ENCODE data around the gene SPEF1. TPM values are rescaled to one million over a fixed set of nuclear protein-coding genes. Genes with fewer than 3 reads are reported as not detected.

SPEF1 gene
- total RNA-seq, 1 donor = under 0.01 TPM

DNA sequence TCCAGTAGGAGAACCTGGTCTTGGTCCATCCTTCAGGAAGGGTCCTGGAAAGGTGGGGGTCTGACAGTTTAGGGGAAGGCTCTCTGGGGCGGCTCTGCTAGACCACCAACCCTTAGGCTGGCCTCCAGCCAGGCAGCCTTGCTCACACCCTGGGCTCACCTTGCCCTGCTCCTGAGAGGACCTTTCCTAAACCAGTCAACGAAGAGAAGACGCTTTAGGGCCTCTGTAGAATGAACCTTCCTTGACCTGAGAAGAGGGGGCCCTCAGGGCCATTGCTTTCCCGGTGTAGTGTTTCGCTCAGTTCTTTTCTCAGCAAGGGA, 15.9 kb upstream of the SPEF1 start:
- Histone ChIP-seq H3K27ac (ENCODE audit: low read depth, low read length) (peak overlapping the region; percentile 63), H3K4me1 (ENCODE audit: insufficient read depth, low read length) (peaks cover 27% of the 10 kb centered on the region), H3K9me3 (ENCODE audit: low read depth, low read length) (no peaks in the 10 kb centered on the region), H3K4me2 (ENCODE audit: insufficient read depth, low read length) (peak overlapping the region; percentile 89), H3K36me3 (ENCODE audit: insufficient read depth, low read length) (peaks cover 41% of the 10 kb centered on the region), H3K4me3 (ENCODE audit: insufficient read depth, low read length) (peak overlapping the region; percentile 90), H3K27me3 (ENCODE audit: insufficient read depth, low read length) (no peaks in the 10 kb centered on the region), H4K20me1 (ENCODE audit: insufficient read depth, low read length) (peaks cover 10% of the 10 kb centered on the region), H3K79me2 (ENCODE audit: insufficient read depth, low read length) (peaks cover 53% of the 10 kb centered on the region), H2AFZ (ENCODE audit: low read length) (no peak overlapping the region)
- TF ChIP-seq, protein P1, sequence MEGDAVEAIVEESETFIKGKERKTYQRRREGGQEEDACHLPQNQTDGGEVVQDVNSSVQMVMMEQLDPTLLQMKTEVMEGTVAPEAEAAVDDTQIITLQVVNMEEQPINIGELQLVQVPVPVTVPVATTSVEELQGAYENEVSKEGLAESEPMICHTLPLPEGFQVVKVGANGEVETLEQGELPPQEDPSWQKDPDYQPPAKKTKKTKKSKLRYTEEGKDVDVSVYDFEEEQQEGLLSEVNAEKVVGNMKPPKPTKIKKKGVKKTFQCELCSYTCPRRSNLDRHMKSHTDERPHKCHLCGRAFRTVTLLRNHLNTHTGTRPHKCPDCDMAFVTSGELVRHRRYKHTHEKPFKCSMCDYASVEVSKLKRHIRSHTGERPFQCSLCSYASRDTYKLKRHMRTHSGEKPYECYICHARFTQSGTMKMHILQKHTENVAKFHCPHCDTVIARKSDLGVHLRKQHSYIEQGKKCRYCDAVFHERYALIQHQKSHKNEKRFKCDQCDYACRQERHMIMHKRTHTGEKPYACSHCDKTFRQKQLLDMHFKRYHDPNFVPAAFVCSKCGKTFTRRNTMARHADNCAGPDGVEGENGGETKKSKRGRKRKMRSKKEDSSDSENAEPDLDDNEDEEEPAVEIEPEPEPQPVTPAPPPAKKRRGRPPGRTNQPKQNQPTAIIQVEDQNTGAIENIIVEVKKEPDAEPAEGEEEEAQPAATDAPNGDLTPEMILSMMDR (IDR thresholded peaks at IDR 0.05; ENCODE audit: extremely low read depth, low read depth, low read length) = no peak
- DNase-seq (ENCODE audit: insufficient read length, low spot score, missing footprints) = no peak

GRCh38 chr20:3796477-3797225, 15.4 kb upstream of the SPEF1 start:
- Histone ChIP-seq H3K27ac (ENCODE audit: low read depth, low read length) (peak overlapping the region; percentile 63), H3K79me2 (ENCODE audit: insufficient read depth, low read length) (peaks cover 51% of the 10 kb centered on the region), H2AFZ (ENCODE audit: low read length) (no peak overlapping the region), H3K9me3 (ENCODE audit: low read depth, low read length) (no peaks in the 10 kb centered on the region), H3K4me3 (ENCODE audit: insufficient read depth, low read length) (peak overlapping the region; percentile 90), H3K4me2 (ENCODE audit: insufficient read depth, low read length) (peak overlapping the region; percentile 89), H3K4me1 (ENCODE audit: insufficient read depth, low read length) (peaks cover 27% of the 10 kb centered on the region), H3K27me3 (ENCODE audit: insufficient read depth, low read length) (no peaks in the 10 kb centered on the region), H4K20me1 (ENCODE audit: insufficient read depth, low read length) (peaks cover 10% of the 10 kb centered on the region), H3K36me3 (ENCODE audit: insufficient read depth, low read length) (peaks cover 36% of the 10 kb centered on the region)
- DNase-seq (ENCODE audit: insufficient read length, low spot score, missing footprints) = no peak
- TF ChIP-seq, protein P1 (IDR thresholded peaks at IDR 0.05; ENCODE audit: extremely low read depth, low read depth, low read length) = no peak

GRCh38 chr20:3795511-3796468, 14.5 kb upstream of the SPEF1 start, which contains the start of gene CDC25B:
CDC25B (plus strand) TSS chr20:3796310; CDS start chr20:3796532, 222 bp downstream.
- peaks cover 27% of the 10 kb centered on the region for H3K36me3 ChIP-seq (ENCODE audit: insufficient read depth, low read length)

More at GRCh38 chr20:3795511-3796468, 14.5 kb upstream of the SPEF1 start, which contains the start of gene CDC25B:
- no peaks in the 10 kb centered on the region for H3K27me3 ChIP-seq (ENCODE audit: insufficient read depth, low read length)
- peak within 1 kb of the TSS; percentile 90 for H3K4me3 ChIP-seq (ENCODE audit: insufficient read depth, low read length)
- peak; percentile 99 for DNase-seq (ENCODE audit: insufficient read length, low spot score, missing footprints)
- H3K27ac ChIP-seq (ENCODE audit: low read depth, low read length) = peak within 1 kb of the TSS; percentile 96
- peaks cover 10% of the 10 kb centered on the region for H4K20me1 ChIP-seq (ENCODE audit: insufficient read depth, low read length)
- TF ChIP-seq, protein P1 (IDR thresholded peaks at IDR 0.05; ENCODE audit: extremely low read depth, low read depth, low read length) = peak; percentile 23
- peaks cover 27% of the 10 kb centered on the region for H3K4me1 ChIP-seq (ENCODE audit: insufficient read depth, low read length)
- H2AFZ ChIP-seq (ENCODE audit: low read length) = peak within 1 kb of the TSS; percentile 98
- peaks cover 47% of the 10 kb centered on the region for H3K79me2 ChIP-seq (ENCODE audit: insufficient read depth, low read length)
- H3K9me3 ChIP-seq (ENCODE audit: low read depth, low read length) = no peaks in the 10 kb centered on the region
- peak within 1 kb of the TSS; percentile 89 for H3K4me2 ChIP-seq (ENCODE audit: insufficient read depth, low read length)
